IMR-90 (cell line): Measurements from ENCODE around the gene SPARC. TPM values are rescaled to one million over a fixed set of nuclear protein-coding genes. Genes with fewer than 3 reads are reported as not detected.

ENCODE experiments used
- ATAC-seq: fragments of 200-7000 bp; cut with Tn5 transposase; 2 replicates; pipeline ENCODE4 v1.9.1; 2020; ENCODE audit warnings: low read depth, mild to moderate bottlenecking, moderate library complexity
- BruUV-seq: library from RNA; stranded (reverse); fragments of 400-500 nt; replicated peaks from 2 replicates; lab custom pipeline; 2021; lab: Mats Ljungman, UMichigan
- CTCF ChIA-PET: fragments of 300-600 bp; formaldehyde crosslinking; extraction: SDS; loops from one replicate; lab custom pipeline; 2021; ENCODE audit warnings: antibody characterized with exemption; lab: Yijun Ruan, JAX
- POLR2A ChIA-PET: fragments of 300-600 bp; sonication (Branson Sonifier 250); formaldehyde crosslinking; loops from one replicate; lab custom pipeline; 2022; ENCODE audit warnings: antibody characterized with exemption; ENCODE audit not compliant: unreplicated experiment; lab: Charles Lee
- DNase-seq: peaks from one replicate; pipeline ENCODE4 v3.0.0; 2013
- H2AFZ ChIP-seq: replicated peaks from 2 replicates; pipeline ENCODE3; 2013; ENCODE audit warnings: low read length, mild to moderate bottlenecking; ENCODE audit not compliant: poor library complexity
- H2AK5ac ChIP-seq: 2 replicates; pipeline ENCODE4 v1.6.1; 2013; ENCODE audit warnings: low read depth, low read length, inconsistent platforms
- H2AK9ac ChIP-seq: replicated peaks from 2 replicates; pipeline ENCODE3; 2013; ENCODE audit warnings: mild to moderate bottlenecking, low read depth, low read length, moderate library complexity; ENCODE audit not compliant: poor library complexity
- H2BK120ac ChIP-seq: 2 replicates; pipeline ENCODE4 v1.6.1; 2013; ENCODE audit warnings: low read depth, low read length, inconsistent platforms
- H2BK15ac ChIP-seq: 3 replicates; pipeline ENCODE4 v1.6.1; 2013; ENCODE audit warnings: low read depth, low read length, inconsistent platforms
- H2BK20ac ChIP-seq: 2 replicates; pipeline ENCODE4 v1.6.1; 2013; ENCODE audit warnings: low read depth, mild to moderate bottlenecking, inconsistent platforms, low read length, moderate library complexity
- H2BK5ac ChIP-seq: 2 replicates; pipeline ENCODE4 v1.6.1; 2013; ENCODE audit warnings: mild to moderate bottlenecking, low read depth, low read length, inconsistent platforms; ENCODE audit not compliant: poor library complexity, severe bottlenecking
- H3K14ac ChIP-seq: replicated peaks from 2 replicates; pipeline ENCODE4 v1.6.1; 2013; ENCODE audit warnings: low read depth, low read length, inconsistent platforms
- H3K18ac ChIP-seq: 2 replicates; pipeline ENCODE4 v1.6.1; 2013; ENCODE audit warnings: low read depth, low read length, control low read depth
- H3K23ac ChIP-seq: 2 replicates; pipeline ENCODE4 v1.6.1; 2013; ENCODE audit warnings: low read depth, low read length, inconsistent platforms
- H3K27ac ChIP-seq: 2 replicates; pipeline ENCODE4 v1.5.1; 2013; ENCODE audit warnings: mild to moderate bottlenecking, control low read depth, low read length; ENCODE audit not compliant: insufficient read depth
- H3K27me3 ChIP-seq: 2 replicates; pipeline ENCODE4 v1.6.1; 2013; ENCODE audit warnings: low read length; ENCODE audit not compliant: control insufficient read depth, insufficient read depth
- H3K36me3 ChIP-seq: 2 replicates; pipeline ENCODE4 v1.6.1; 2013; ENCODE audit warnings: low read length, mixed read lengths; ENCODE audit not compliant: control insufficient read depth, insufficient read depth
- H3K4ac ChIP-seq: 2 replicates; pipeline ENCODE4 v1.6.1; 2013; ENCODE audit warnings: low read depth, low read length, inconsistent platforms
- H3K4me1 ChIP-seq: 2 replicates; pipeline ENCODE4 v1.6.1; 2013; ENCODE audit warnings: low read length, mixed read lengths; ENCODE audit not compliant: control insufficient read depth, insufficient read depth
- H3K4me2 ChIP-seq: 2 replicates; pipeline ENCODE4 v1.6.1; 2013; ENCODE audit warnings: low read depth, mild to moderate bottlenecking, control low read depth, low read length, moderate library complexity
- H3K4me3 ChIP-seq: 2 replicates; pipeline ENCODE4 v1.5.1; 2013; ENCODE audit warnings: low read depth, mild to moderate bottlenecking, control low read depth, low read length, moderate library complexity; ENCODE audit not compliant: insufficient read depth
- H3K56ac ChIP-seq: 2 replicates; pipeline ENCODE4 v1.6.1; 2013; ENCODE audit warnings: low read length, inconsistent platforms; ENCODE audit not compliant: insufficient read depth; ENCODE audit errors: extremely low read depth
- H3K79me1 ChIP-seq, 2 experiments: 2 replicates each; pipeline ENCODE4 v1.6.1; 2013; ENCODE audit warnings: low read length in 2 of 2, inconsistent platforms in 1 of 2, low read depth in 1 of 2
- H3K9ac ChIP-seq: 2 replicates; pipeline ENCODE4 v1.6.1; 2013; ENCODE audit warnings: low read depth, low read length, control low read depth
- H3K9me1 ChIP-seq: 2 replicates; pipeline ENCODE4 v1.6.1; 2013; ENCODE audit warnings: low read length, inconsistent platforms; ENCODE audit not compliant: insufficient read depth
- H3K9me3 ChIP-seq: 2 replicates; pipeline ENCODE4 v1.6.1; 2013; ENCODE audit warnings: low read length; ENCODE audit not compliant: control insufficient read depth, insufficient read depth
- H4K20me1 ChIP-seq: 2 replicates; pipeline ENCODE4 v1.6.1; 2013; ENCODE audit warnings: low read length, inconsistent platforms; ENCODE audit not compliant: insufficient read depth
- H4K5ac ChIP-seq: 2 replicates; pipeline ENCODE4 v1.6.1; 2013; ENCODE audit warnings: mild to moderate bottlenecking, low read depth, low read length, control low read depth
- H4K8ac ChIP-seq, 2 experiments: 2 replicates each; pipeline ENCODE4 v1.6.1; 2013; ENCODE audit warnings: low read depth in 2 of 2, low read length in 2 of 2, control low read depth in 1 of 2, inconsistent platforms in 1 of 2
- H4K91ac ChIP-seq: 2 replicates; pipeline ENCODE4 v1.6.1; 2013; ENCODE audit warnings: low read depth, low read length, inconsistent platforms; ENCODE audit not compliant: insufficient read depth
- BHLHE40 ChIP-seq: fragments of 150-350 bp; IDR thresholded peaks from 2 replicates; pipeline ENCODE4 v1.6.1; 2016; ENCODE audit warnings: mild to moderate bottlenecking, low read depth, low read length
- CHD1 ChIP-seq: IDR thresholded peaks from 2 replicates; pipeline ENCODE4 v1.6.1; 2012; ENCODE audit warnings: low read depth, low read length, improper control_type of control experiment
- ELK1 ChIP-seq: fragments of 150-350 bp; IDR thresholded peaks from 2 replicates; pipeline ENCODE4 v1.6.1; 2016; ENCODE audit warnings: low read depth, mild to moderate bottlenecking, low read length, moderate library complexity, borderline replicate concordance
- FOS ChIP-seq: fragments of 150-350 bp; IDR thresholded peaks from 2 replicates; pipeline ENCODE4 v1.6.1; 2016; ENCODE audit warnings: low read depth, low read length
- MAFK ChIP-seq: IDR thresholded peaks from 2 replicates; pipeline ENCODE4 v1.6.1; 2012; ENCODE audit warnings: low read depth, low read length, improper control_type of control experiment
- MAZ ChIP-seq: IDR thresholded peaks from 2 replicates; pipeline ENCODE4 v1.6.1; 2012; ENCODE audit warnings: low read depth, mild to moderate bottlenecking, low read length, improper control_type of control experiment, moderate library complexity, borderline replicate concordance
- MXI1 ChIP-seq: IDR thresholded peaks from 2 replicates; pipeline ENCODE4 v1.6.1; 2012; ENCODE audit warnings: low read depth, mild to moderate bottlenecking, low read length, moderate library complexity, borderline replicate concordance
- NFE2L2 ChIP-seq: fragments of 150-350 bp; IDR thresholded peaks from 2 replicates; pipeline ENCODE4 v1.6.1; 2016; ENCODE audit warnings: low read depth, mild to moderate bottlenecking, low read length
- POLR2A ChIP-seq: IDR thresholded peaks from 2 replicates; pipeline ENCODE4 v1.6.1; 2012; ENCODE audit warnings: mild to moderate bottlenecking, low read depth, low read length
- RAD21 ChIP-seq: IDR thresholded peaks from 2 replicates; pipeline ENCODE4 v1.6.1; 2012; ENCODE audit warnings: low read length, improper control_type of control experiment
- RFX5 ChIP-seq: IDR thresholded peaks from 2 replicates; pipeline ENCODE4 v1.8.0; 2012; ENCODE audit warnings: low read depth, mild to moderate bottlenecking, low read length, moderate library complexity
- SMC3 ChIP-seq: fragments of 150-350 bp; IDR thresholded peaks from 2 replicates; pipeline ENCODE4 v1.6.1; 2016; ENCODE audit warnings: low read depth, mild to moderate bottlenecking, antibody characterized with exemption, low read length, moderate library complexity
- WGBS, 2 experiments: methylation state at CpG; one replicate each; pipeline versions ENCODE4 v1.1.5 to v1.1.7; 2013; ENCODE audit warnings: missing lambda C conversion rate in 2 of 2; ENCODE audit not compliant: insufficient read length in 1 of 2; ENCODE audit errors: extremely low coverage in 2 of 2; 5-methylcytosine and 5-hydroxymethylcytosine counted together
- dilution Hi-C: fragments of 300-500 bp; cut with HindIII; formaldehyde crosslinking; loops from one replicate; pipeline ENCODE4 v1.14.3; 2018; ENCODE audit warnings: low sequenced_read_pairs; ENCODE audit not compliant: unreplicated experiment
- in situ Hi-C: fragments of 300-500 bp; cut with MboI; formaldehyde crosslinking; loops from 3 replicates; pipeline ENCODE4 v1.14.3; 2019; ENCODE audit warnings: low sequenced_read_pairs, inconsistent platforms, mixed read lengths
- intact Hi-C: fragments of 100-400 bp; cut with micrococcal nuclease; formaldehyde crosslinking; loops from 2 replicates; pipeline ENCODE4 v1.10.0; 2022
- polyA plus RNA-seq, 3 experiments: library from polyadenylated mRNA; depleted of rRNA; stranded (reverse); fragments of >200 nt; gene quantifications; 2 replicates each; pipeline ENCODE4 v1.2.3, GENCODE V29; 2012; ENCODE audit warnings: low replicate concordance in 1 of 3
- total RNA-seq: library from RNA; depleted of rRNA; stranded (reverse); fragments of >200 nt; gene quantifications from 2 replicates; pipeline ENCODE4 v1.2.3, GENCODE V29; 2012
- TF ChIP-seq, protein P1 (sequence below): conservative IDR thresholded peaks from 2 replicates; pipeline ENCODE4 v1.5.1; 2012; ENCODE audit warnings: mild to moderate bottlenecking, low read depth, low read length, improper control_type of control experiment

The SPARC gene
- total and polyA plus RNA-seq, 2 of the 4 experiments (the other 2 are of a cell fraction), result 1,186 to 4,692 TPM

- Histone ChIP-seq H2AK5ac (peak overlapping the region; percentile 100), H4K91ac (peak overlapping the region; percentile 100), H3K9me1 (peaks cover 5% of the 10 kb centered on the region), H2BK20ac (peak overlapping the region; percentile 94), H3K4me1 (peaks cover 32% of the 10 kb centered on the region), H3K4ac (peak overlapping the region; percentile 100), H2AFZ (peak overlapping the region; percentile 39), H4K8ac (peak overlapping the region; percentile 96 to 99), H2AK9ac (peak overlapping the region; percentile 47), H2BK15ac (peak overlapping the region; percentile 100; the same call in 1 of the 3 replicates), H2BK5ac (peak overlapping the region; percentile 99), H3K9ac (no peak overlapping the region), H3K9me3 (no peaks in the 10 kb centered on the region), H3K79me1 (peaks cover under 1 to 14% of the 10 kb centered on the region in 2 experiments; a peak in 2 of 4 replicates), H4K5ac (peak overlapping the region; percentile 94), H3K18ac (peak overlapping the region; percentile 98; the same call in 1 of the 2 replicates), H2BK120ac (peak overlapping the region; percentile 100), H3K14ac (peak overlapping the region; percentile 94), H3K27me3 (no peaks in the 10 kb centered on the region), H3K36me3 (no peaks in the 10 kb centered on the region), H3K4me3 (no peak overlapping the region), H3K23ac (peak overlapping the region; percentile 93; the same call in 1 of the 2 replicates), H4K20me1 (no peaks in the 10 kb centered on the region), H3K27ac (peak overlapping the region; percentile 91; the same call in 1 of the 2 replicates), H3K56ac (peak overlapping the region; percentile 42; the same call in 1 of the 2 replicates), H3K4me2 (no peak overlapping the region)
- BruUV-seq, result no TSS peak
- ATAC-seq, result no peak
- DNase-seq, result no peak
- ChIA-PET CTCF (no interaction called here), POLR2A (interaction anchor here (0.6 to 2.2 kb wide), 3 partner anchors 13 to 1403 kb away, joined by 6 to 38 read pairs (median 36); partner anchors contain the start of gene SPARC)
- TF ChIP-seq MXI1 (no peak), NFE2L2 (no peak), ELK1 (no peak), POLR2A (no peak), MAFK (no peak), MAZ (no peak), CHD1 (no peak), SMC3 (no peak), FOS (no peak), BHLHE40 (no peak), RAD21 (no peak), RFX5 (no peak)
- TF ChIP-seq, protein P1, sequence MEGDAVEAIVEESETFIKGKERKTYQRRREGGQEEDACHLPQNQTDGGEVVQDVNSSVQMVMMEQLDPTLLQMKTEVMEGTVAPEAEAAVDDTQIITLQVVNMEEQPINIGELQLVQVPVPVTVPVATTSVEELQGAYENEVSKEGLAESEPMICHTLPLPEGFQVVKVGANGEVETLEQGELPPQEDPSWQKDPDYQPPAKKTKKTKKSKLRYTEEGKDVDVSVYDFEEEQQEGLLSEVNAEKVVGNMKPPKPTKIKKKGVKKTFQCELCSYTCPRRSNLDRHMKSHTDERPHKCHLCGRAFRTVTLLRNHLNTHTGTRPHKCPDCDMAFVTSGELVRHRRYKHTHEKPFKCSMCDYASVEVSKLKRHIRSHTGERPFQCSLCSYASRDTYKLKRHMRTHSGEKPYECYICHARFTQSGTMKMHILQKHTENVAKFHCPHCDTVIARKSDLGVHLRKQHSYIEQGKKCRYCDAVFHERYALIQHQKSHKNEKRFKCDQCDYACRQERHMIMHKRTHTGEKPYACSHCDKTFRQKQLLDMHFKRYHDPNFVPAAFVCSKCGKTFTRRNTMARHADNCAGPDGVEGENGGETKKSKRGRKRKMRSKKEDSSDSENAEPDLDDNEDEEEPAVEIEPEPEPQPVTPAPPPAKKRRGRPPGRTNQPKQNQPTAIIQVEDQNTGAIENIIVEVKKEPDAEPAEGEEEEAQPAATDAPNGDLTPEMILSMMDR, result no peak
- WGBS, 2 experiments, result no CpG with 5 or more reads among the region's 2 CpGs
- in situ Hi-C loops (loop anchor here (5.0 kb wide), 1 partner anchor 37 kb away; no protein-coding TSS in a partner anchor), dilution Hi-C loops (no loop called here), intact Hi-C loops (no loop called here)
Observed at GRCh38 chr5:151700296-151700695, 13.6 kb upstream of the SPARC start.
